SIG-M5 treated with dmso at 0.1 percent for 504 hours (cell line): Measurements from ENCODE around the gene MTUS2.

Experiments
- DNase-seq: peaks from one replicate; lab custom pipeline; 2025; ENCODE audit not compliant: unreplicated experiment; lab: John Stamatoyannopoulos, UW

The MTUS2 gene

DNA sequence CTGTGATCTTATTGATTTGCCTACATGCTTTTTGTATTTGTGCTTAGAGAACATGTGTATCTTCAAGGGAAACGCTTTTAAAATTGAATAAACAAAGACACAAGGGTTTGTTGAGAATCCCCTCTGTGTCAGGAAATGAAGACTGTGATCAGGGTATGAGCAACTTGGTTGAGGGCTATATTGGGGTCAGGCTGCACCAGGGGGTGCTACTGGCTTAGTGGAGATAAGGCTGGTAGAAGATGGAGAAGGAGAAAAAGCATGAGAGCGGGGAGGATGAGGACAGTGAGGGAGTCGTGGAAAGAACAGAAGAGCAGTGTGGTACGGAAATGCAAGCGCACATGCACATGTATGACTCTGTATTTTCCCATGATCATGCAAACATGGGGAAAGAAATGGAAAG, 201.6 kb downstream of the MTUS2 start:
- no peak for DNase-seq

DNA sequence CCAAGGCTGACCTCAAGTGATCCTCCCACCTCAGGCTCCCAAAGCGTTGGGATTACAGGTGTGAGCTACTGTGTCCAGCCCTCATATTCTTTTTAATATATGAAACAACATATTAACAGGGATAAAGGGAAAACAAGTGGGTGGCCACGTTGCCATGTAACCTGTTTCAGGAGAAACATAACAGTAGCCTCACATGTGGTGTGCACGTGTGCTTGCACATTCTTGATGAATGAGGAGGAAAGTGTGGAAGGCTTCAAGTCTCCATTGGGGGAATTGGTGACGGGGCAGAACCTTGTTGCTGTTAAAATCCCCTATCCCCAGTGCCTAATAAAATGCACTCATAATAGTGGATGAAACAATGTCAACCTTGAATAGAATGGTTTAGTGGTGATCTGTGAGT, 202.3 kb downstream of the MTUS2 start:
- no peak for DNase-seq

DNA sequence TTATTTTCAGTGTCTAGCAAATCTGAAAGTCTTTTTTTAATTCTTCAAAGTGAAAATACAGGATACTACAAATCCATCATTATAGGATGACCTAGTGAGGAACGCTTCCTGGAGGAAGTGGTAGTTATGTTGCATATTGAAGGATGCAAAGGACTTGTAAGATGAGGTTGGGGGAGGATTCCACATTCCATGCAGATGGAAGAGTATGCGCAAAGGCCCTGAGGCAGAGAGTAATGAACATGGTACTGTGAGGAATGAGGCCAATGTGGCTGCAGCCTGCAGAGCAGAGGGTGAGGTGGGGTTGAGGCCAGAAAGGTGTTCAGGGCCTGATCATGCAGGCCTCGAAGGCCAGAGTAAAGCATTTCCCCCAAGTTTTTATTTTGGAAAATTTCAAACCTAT, 202.8 kb downstream of the MTUS2 start:
- DNase-seq, result no peak

DNA sequence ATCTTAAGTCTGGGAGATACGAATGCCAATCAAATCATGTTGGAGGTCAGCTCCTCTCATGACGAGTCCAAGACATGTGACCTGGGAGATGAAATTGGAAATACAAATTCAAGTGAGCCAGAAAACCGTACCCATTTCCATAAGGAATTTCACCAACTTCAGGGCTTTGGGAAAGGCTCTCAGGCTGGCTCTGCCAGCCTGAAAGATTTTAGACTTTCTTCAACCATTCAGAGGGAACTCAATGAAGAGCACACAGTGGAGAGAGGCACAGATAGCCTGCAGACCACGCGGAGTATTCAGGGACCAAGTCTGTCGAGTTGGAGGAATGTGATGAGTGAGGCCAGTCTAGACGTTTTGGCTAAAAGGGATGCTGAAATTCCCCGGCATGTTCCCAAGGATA, 204.6 kb downstream of the MTUS2 start:
- DNase-seq, result no peak

DNA sequence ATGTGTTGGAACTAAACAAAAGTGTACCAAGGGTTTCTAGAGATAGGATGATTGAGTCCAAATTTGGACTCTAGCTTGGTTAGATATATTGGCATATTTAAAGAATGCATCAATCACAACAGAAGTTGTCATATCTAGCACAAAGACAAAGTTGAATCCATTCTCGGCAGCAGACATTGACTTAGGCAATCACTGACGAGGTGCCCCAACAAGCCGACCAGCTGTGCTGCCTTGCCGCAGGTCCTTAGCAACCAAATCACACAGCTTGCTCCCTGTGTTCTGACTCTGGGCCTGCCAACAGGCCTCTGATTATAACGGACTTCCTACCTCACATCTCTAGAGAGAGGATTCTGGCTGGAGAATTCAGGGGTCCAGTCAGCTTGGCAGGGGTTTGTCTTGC, 208.7 kb downstream of the MTUS2 start:
- DNase-seq, result no peak

DNA sequence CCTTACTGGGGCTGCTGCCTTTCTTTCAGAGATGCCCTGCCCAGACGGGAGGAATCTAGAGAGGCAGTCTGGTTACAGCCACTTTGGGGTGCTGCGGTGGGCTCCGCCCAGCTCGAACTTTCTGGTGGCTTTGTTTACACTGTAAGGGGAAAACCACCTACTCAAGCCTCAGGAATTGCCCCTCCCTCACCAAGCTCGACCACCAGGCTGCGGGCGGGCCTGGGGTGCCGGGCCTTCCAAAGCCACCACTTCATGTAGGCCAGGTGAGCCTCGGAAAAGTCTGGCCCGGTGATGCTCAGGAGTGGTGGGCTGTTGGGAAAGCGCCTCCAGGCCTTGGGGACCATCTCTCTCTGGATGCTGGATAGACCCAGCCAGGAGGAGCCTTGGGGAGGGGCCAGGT, 218.6 kb downstream of the MTUS2 start:
- no peak for DNase-seq

DNA sequence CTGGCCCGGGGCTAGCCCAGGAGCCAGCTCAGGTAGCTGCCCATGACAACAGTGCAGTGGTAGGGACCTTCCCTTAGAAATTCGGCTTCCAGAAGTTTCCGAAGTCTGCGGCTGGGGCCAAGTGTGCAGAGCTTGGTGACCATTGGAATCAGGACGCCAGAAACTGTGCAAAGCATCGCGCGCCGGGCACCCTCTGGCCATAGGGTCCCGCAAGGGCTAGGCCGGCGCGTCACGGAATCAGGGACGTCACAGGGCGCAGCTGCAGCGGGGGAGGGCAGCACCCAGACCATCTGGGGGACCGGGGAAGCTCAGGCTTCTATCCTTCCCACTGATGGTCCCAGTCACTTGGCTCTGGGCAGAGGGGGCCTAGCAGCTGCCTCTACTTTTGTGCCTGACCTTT, 219.1 kb downstream of the MTUS2 start:
- DNase-seq, result no peak

DNA sequence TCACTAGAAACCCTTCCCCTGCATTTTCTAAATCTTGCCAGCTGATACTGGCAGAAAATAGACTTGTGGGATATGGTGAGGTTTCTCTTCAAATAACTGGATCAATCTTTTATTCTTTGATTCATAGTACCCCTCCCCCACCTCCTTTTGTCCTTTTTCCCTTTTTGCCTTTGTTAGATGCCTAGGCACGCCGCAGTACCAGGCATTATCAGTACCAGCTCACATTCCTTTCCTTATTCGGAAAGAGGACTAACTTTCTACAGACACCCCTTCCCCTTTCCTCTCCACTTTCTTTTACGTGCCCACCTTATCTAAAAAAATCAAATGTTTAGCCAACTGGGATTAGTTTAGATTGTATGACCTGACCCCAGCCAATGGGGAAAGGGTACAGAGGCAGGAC, 226.4 kb downstream of the MTUS2 start:
- DNase-seq, result no peak

DNA sequence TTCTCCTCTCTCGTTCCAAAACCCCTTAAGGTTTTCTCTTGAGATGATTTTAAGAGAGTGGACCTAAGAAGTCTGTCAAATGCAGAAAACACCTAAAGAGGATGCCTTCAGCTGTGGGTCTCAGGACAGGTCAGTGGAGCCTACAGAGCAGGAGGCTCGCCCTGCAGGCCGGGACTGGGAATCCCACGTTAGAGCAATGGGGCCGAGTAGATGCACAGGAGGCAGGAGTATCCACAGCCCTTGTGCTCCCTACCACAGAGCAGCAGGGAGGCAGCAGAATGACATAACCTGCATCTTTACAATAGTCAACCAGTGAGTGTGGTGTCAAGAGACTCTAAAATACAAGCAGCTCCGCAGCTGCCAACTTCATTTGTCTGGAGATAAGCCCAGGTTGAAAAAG, 229.4 kb downstream of the MTUS2 start:
- DNase-seq, result no peak

DNA sequence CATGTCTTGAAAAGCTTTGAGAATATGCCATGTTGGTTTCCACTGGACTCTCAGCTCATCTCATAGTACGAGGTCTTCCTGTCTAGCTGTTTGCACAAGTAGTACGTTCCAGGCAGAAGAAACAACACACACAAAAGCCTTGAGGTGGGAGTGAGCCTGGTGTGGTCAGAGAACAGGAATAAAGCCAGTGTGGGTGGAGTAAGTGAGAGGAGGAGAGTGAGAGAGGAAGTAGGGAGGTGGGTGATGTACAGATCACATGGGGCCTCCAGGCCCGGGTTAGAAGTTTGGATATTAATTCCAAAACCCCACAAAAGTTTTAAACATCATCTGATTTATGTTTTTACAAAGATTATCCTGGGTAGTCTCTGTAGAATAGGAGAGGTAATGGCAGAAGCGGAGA, 230.6 kb downstream of the MTUS2 start:
- no peak for DNase-seq

DNA sequence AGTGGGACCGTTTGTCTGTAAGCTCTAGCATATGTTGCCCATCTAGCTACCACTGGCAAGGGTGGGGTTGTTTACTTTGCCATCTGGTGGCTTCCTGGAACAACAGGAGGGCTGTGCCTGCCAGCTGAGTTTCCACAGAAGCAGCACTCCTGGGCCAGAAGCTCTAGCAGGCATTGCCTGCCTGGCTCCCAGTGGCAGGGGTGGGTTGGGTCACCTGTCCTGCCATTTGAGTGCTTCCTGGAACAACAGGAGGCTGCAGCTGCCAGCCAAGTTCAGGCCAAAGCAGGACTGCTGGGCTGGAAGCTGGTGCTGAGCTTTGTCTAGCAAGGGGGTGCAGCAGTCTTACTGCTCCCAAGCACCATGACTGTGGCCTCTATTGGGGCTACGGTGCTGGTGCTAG, 239.7 kb downstream of the MTUS2 start:
- no peak for DNase-seq

DNA sequence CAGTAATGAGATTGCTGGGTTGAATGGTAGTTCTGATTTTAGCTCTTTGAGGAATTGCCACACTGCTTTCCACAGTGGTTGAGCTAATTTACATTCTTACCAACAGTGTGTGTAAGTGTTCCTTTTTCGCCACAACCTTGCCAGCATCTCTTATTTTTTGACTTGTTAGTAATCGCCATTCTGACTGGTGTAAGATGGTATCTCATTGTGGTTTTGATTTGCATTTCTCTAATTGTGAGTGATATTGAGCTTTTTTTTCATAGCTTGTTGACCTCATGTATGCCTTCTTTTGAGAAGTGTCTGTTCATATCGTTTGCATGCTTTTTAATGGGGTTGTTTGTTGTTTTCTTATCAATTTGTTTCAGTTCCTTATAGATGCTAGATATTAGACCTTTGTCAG, 245.0 kb downstream of the MTUS2 start:
- no peak for DNase-seq

DNA sequence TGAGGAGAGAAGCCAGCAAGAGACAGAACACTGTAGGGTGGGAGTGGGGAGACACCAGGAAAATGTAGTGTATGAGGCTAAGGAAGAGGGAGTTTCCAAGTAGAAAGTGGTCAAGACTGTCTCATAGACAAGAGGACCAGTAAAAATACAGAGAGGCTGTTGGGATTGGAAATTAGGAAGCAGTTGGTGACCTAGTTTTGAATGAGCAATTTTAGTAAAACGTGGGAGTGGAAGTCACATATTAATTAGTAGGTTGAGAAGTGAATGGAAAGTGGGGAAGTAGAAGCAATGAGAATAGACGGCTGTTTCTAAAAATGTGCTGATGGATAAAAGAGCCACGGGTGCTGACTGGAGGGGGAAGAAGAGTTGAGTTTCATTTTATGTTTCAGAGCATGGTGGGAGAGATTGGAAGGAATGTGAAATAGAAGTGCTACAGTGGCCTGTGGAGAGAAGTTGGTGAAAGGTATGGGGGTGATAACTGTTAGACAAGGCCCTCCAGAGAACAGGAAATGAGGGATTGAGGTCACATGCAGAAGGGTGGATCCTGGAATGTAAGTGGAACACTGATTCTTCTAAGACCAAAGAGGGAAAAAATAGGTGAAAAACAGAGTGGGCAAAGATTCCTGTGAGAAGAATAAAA, 247.3 kb downstream of the MTUS2 start:
- DNase-seq, result no peak

DNA sequence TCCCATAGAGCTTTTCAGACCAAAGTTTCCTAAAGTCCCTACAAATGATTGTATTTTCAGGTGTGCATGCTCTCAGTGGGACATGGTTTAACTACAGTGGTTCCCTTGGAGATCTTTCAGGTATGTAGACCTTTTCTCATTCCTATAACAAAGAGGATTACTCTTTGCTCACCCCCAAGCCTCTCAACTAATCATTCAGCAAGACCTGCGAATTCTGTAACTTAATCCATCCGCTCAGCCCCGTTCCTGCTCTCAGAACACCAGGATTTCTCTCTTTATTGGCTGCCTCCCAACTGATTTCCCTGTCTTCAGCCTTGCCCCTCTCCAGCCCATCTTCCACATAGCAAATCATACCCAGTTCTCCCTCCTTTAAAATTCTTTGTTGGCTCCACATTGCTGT, 253.6 kb downstream of the MTUS2 start:
- DNase-seq, result no peak

DNA sequence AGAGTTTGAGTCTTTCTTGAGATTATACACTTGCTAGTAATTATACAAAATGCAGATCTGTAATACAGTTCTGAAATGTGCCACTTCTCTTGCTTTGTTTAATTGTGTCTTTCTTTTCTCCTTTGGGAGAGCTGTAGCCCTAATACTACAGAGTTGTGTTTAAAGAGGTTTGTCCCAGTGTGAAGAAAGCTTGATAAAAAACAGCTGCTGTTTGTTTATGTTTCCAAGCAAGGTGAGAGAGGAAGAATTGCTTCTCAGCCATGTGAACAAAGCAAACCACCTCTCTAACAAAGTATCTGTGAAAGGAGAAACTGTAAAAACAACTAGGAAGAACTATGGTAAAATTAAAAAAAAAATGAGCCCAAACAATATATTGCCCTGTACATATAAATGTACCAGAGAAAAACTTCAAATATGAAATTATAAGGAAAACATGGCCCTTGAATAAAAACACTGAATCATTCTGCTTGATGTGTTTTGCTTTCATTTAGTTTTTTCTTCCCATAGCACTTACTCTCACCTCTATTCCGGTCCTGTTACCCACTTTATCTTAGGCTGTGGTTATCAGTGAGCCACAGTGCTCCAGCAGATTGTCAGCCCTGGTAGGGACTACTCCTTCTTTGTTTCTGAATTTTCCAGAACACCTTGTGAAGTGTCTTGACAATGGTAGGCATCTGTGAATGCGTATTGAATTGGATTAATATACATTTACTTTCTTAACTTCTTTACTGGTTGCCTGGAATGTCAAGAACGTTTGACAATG, 257.1 kb downstream of the MTUS2 start:
- no peak for DNase-seq

DNA sequence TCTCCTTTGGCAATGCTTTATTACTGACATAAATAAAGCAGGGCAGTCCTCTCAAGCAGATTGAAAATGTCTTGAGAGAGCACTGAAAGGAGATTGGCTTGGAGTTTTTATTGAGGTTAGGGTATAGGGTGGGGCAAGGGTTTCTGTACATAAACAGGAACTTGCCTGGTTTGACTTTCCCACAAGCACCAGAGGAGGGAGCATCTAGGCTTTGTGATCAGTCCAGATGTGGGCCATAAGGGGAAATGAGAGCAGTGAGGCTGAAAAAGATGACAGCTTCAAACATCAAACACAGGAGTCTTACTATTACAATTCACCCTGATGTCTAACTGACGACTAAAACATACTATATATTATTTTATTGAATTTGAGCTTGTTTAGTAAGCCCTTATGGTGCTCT, 260.9 kb downstream of the MTUS2 start:
- DNase-seq, result peak; percentile 85

DNA sequence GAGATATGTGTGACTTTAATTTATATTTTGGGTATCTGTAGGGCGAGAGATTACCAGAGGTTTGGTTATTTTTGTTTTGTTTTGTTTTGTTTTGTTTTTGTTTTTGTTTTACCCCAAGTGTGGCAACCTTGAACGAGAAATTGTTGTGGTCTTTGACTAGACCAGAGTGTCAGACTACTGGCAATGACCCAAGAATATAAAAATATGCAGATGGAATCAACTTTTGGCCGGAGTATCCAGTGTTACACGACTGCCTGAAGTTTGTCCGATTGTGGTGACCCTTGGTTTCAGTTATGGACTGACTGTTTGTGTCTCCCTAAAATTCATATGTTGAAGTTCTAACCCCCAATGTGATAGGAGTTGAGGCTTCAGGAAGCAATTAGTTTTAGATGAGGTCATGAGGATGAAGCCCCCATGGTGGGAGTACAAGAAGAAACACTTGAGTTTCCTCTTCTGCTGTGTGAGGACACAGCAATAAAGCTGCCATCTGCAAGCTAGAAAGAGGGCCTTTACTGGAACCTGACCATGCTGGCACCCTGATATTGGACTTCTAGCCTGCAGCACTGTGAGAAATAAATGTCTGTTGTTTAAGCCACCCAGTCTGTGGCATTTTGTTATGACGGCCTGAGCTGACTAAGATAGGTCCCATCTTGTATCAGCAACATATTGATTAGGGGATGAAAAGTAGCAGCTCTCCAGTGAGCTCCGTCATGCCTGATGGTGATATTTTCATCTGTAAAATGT, 261.7 kb downstream of the MTUS2 start:
- no peak for DNase-seq

DNA sequence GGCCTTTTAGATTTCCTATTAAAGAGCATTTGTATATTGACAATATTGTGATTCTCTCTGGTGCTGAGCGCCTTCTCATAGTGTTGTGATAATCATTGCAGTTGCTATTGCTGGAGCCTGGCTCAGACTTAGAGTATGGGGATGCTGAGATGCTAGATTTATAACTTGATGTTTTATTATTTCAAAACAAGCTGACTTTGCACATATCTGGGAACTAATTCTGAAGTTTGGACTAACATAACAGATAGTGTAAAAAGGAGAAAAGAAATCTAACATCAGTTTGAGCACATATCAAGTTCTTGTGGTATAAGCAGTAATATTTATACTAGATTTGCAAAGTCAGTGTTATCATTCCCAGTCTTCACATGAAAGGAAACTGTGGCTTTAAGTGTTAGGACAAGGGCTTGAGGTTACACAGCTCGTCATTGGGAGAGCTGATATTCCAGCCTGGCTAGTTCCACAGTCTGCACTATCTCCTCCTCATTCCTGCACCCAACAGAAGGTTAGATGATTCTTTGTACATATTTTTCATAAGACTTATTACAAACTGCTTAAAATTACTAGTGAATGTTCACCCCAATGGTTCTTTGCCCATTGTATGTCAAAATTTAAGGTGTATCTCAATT, 279.8 kb downstream of the MTUS2 start:
- DNase-seq, result no peak

DNA sequence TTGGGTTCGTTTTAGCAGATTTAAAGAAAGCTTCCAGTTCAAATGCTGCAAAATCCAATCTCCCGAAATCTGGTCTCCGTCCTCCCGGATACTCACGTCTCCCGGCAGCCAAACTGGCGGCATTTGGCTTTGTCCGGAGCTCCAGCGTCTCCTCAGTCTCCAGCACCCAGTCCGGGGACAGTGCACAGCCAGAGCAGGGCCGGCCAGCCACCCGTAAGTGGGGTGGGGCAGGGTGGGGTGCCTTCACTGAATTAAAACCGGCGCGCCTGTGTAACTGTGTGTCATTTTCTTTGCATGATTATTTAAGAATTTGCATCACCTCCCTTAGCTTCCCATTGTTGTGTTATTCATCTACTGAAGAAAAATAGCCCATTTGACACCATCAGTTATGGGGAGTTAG, 280.6 kb downstream of the MTUS2 start:
- DNase-seq, result no peak

DNA sequence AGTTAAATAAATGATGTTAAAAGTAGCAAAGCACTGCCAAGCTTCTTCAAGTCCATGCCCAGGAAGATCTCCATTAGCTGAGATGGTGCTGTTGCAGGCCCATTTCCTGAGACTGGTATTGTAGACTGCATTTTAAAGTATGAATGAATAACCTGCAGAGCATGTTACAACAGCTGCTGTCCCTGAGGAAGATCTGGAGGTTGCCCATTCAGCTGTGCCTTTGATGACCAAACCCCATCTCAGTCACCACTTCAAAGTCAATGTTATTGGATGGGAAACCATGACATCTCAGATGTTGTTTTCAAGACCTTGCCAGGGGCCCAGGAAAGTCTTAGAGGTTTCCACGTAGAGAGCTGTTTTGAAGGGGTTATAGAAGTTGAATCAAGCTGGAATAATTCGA, 281.3 kb downstream of the MTUS2 start:
- no peak for DNase-seq

DNA sequence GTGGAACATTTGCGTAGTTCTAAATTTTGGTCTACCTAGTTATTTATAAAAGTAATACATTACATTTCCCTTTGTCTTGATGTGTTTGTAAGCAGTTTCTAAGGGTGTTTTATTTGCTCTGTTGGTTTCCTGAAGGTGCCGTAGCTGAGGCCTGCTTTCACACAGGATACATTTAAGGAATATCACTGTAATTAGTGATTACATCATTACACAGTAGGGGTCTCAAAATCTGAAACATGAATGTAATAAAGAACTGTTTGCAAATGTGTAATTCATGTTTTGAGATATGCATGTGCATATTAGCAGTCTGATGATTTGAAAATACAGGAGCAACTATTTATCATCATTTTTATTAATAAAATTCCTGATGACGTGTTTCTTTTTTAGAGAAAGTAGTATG, 281.8 kb downstream of the MTUS2 start:
- no peak for DNase-seq
